H9 (cell line): Measurements from ENCODE around the gene GRID1. TPM values are rescaled to one million over a fixed set of nuclear protein-coding genes. Genes with fewer than 3 reads are reported as not detected.

Experiments
- DNase-seq: peaks from one replicate; pipeline ENCODE4 v3.0.0-alpha.2; 2017
- H2AFZ ChIP-seq: one replicate; pipeline ENCODE4 v1.6.1; 2013; ENCODE audit warnings: mild to moderate bottlenecking, low read length, control low read depth, moderate library complexity
- H2AK5ac ChIP-seq: 2 replicates; pipeline ENCODE4 v1.6.1; 2013; ENCODE audit warnings: low read length, control low read depth, mixed read lengths; ENCODE audit not compliant: insufficient read length
- H2BK120ac ChIP-seq: one replicate; pipeline ENCODE4 v1.6.1; 2013; ENCODE audit warnings: low read depth, mild to moderate bottlenecking, low read length, control low read depth, inconsistent platforms; ENCODE audit not compliant: poor library complexity, severe bottlenecking
- H2BK12ac ChIP-seq: 2 replicates; pipeline ENCODE4 v1.6.1; 2013; ENCODE audit warnings: low read length, control low read depth, mixed read lengths, low read depth; ENCODE audit not compliant: insufficient read length
- H2BK15ac ChIP-seq: 2 replicates; pipeline ENCODE4 v1.6.1; 2013; ENCODE audit warnings: low read depth, low read length, control low read depth
- H2BK20ac ChIP-seq: one replicate; pipeline ENCODE4 v1.6.1; 2013; ENCODE audit warnings: low read depth, mild to moderate bottlenecking, low read length, control low read depth, inconsistent platforms; ENCODE audit not compliant: poor library complexity, severe bottlenecking
- H2BK5ac ChIP-seq: 2 replicates; pipeline ENCODE4 v1.6.1; 2013; ENCODE audit warnings: low read length, control low read depth, mixed read lengths; ENCODE audit not compliant: insufficient read length
- H3K14ac ChIP-seq: 2 replicates; pipeline ENCODE4 v1.6.1; 2013; ENCODE audit warnings: low read length, control low read depth; ENCODE audit not compliant: insufficient read depth
- H3K18ac ChIP-seq: 2 replicates; pipeline ENCODE4 v1.6.1; 2013; ENCODE audit warnings: low read depth, mild to moderate bottlenecking, mixed read lengths, low read length, control low read depth; ENCODE audit not compliant: insufficient read length
- H3K23ac ChIP-seq: 2 replicates; pipeline ENCODE4 v1.6.1; 2013; ENCODE audit warnings: low read length, control low read depth, mixed read lengths, low read depth; ENCODE audit not compliant: insufficient read length
- H3K23me2 ChIP-seq: 2 replicates; pipeline ENCODE4 v1.6.1; 2013; ENCODE audit warnings: low read depth, mild to moderate bottlenecking, mixed read lengths, low read length, control low read depth; ENCODE audit not compliant: insufficient read length, poor library complexity, severe bottlenecking
- H3K27ac ChIP-seq: 2 replicates; pipeline ENCODE4 v1.5.1; 2013; ENCODE audit warnings: low read length, control low read depth, mixed read lengths, low read depth; ENCODE audit not compliant: insufficient read length
- H3K27me3 ChIP-seq: 2 replicates; pipeline ENCODE4 v1.6.1; 2013; ENCODE audit warnings: low read length, control low read depth, inconsistent platforms; ENCODE audit not compliant: insufficient read depth
- H3K4ac ChIP-seq: 2 replicates; pipeline ENCODE4 v1.6.1; 2013; ENCODE audit warnings: low read depth, mild to moderate bottlenecking, control low read depth, inconsistent platforms, low read length, moderate library complexity
- H3K4me1 ChIP-seq: 2 replicates; pipeline ENCODE4 v1.6.1; 2013; ENCODE audit warnings: low read length, control low read depth, inconsistent platforms; ENCODE audit not compliant: insufficient read depth
- H3K4me2 ChIP-seq: 2 replicates; pipeline ENCODE4 v1.6.1; 2013; ENCODE audit warnings: low read length, control low read depth, mixed read lengths; ENCODE audit not compliant: insufficient read length, insufficient read depth
- H3K56ac ChIP-seq: 2 replicates; pipeline ENCODE4 v1.6.1; 2013; ENCODE audit warnings: low read depth, mild to moderate bottlenecking, mixed read lengths, low read length, control low read depth; ENCODE audit not compliant: insufficient read length
- H3K79me1 ChIP-seq: 2 replicates; pipeline ENCODE4 v1.6.1; 2013; ENCODE audit warnings: low read depth, mild to moderate bottlenecking, moderate library complexity, low read length, control low read depth, inconsistent platforms; ENCODE audit not compliant: insufficient read depth, poor library complexity, severe bottlenecking
- H3K79me2 ChIP-seq: 2 replicates; pipeline ENCODE4 v1.6.1; 2013; ENCODE audit warnings: low read length, control low read depth, inconsistent platforms; ENCODE audit not compliant: insufficient read depth
- H3K9ac ChIP-seq: 2 replicates; pipeline ENCODE4 v1.6.1; 2013; ENCODE audit warnings: low read length, control low read depth, mixed read lengths; ENCODE audit not compliant: insufficient read length; ENCODE audit errors: extremely low read depth
- H3K9me3 ChIP-seq: one replicate; pipeline ENCODE4 v1.6.1; 2013; ENCODE audit warnings: low read depth, low read length, inconsistent platforms; ENCODE audit not compliant: control insufficient read depth
- H3T11ph ChIP-seq: one replicate; pipeline ENCODE4 v1.6.1; 2013; ENCODE audit warnings: mild to moderate bottlenecking, low read length, control low read depth, inconsistent platforms
- H4K20me1 ChIP-seq: one replicate; pipeline ENCODE4 v1.6.1; 2013; ENCODE audit not compliant: control insufficient read depth, insufficient read length, insufficient read depth
- H4K5ac ChIP-seq: 2 replicates; pipeline ENCODE4 v1.6.1; 2013; ENCODE audit warnings: low read depth, mild to moderate bottlenecking, mixed read lengths, low read length, control low read depth; ENCODE audit not compliant: insufficient read length
- H4K8ac ChIP-seq: replicated peaks from 2 replicates; pipeline ENCODE4 v1.6.1; 2013; ENCODE audit warnings: low read length, control low read depth, mixed read lengths, low read depth; ENCODE audit not compliant: insufficient read length
- H4K91ac ChIP-seq: 2 replicates; pipeline ENCODE4 v1.6.1; 2013; ENCODE audit warnings: low read depth, mild to moderate bottlenecking, moderate library complexity, mixed read lengths, low read length, control low read depth; ENCODE audit not compliant: insufficient read length
- H3K27ac Mint-ChIP-seq, 3 experiments: 2 replicates in 2 of 3; 3 replicates in 1 of 3; pipeline ENCODE4 v1.8.0; 2020 to 2021; ENCODE audit warnings: mixed read lengths in 3 of 3, mild to moderate bottlenecking in 1 of 3, moderate library complexity in 1 of 3
- H3K27me3 Mint-ChIP-seq: 2 replicates; pipeline ENCODE4 v1.8.0; 2021; ENCODE audit warnings: low read depth, mild to moderate bottlenecking, moderate library complexity, mixed read lengths
- H3K36me3 Mint-ChIP-seq, 3 experiments: 2 replicates in 2 of 3; 3 replicates in 1 of 3; pipeline ENCODE4 v1.8.0; 2020 to 2021; ENCODE audit warnings: low read depth in 3 of 3, mixed read lengths in 3 of 3; ENCODE audit not compliant: insufficient read depth in 1 of 3
- H3K4me1 Mint-ChIP-seq, 2 experiments: 2 replicates each; pipeline ENCODE4 v1.8.0; 2020; ENCODE audit warnings: mixed read lengths in 2 of 2
- H3K4me3 Mint-ChIP-seq, 2 experiments: 2 replicates in 1 of 2; 3 replicates in 1 of 2; pipeline ENCODE4 v1.8.0; 2020 to 2021; ENCODE audit warnings: mild to moderate bottlenecking in 2 of 2, mixed read lengths in 2 of 2, moderate library complexity in 1 of 2
- H3K9me3 Mint-ChIP-seq, 2 experiments: 2 replicates in 1 of 2; 3 replicates in 1 of 2; pipeline ENCODE4 v1.8.0; 2020; ENCODE audit warnings: mild to moderate bottlenecking in 2 of 2, mixed read lengths in 2 of 2, moderate library complexity in 1 of 2
- CTCF ChIP-seq: fragments of 200-600 bp; sonication (generic); conservative IDR thresholded peaks from 3 replicates; pipeline ENCODE4 v1.8.0; 2021; ENCODE audit warnings: antibody characterized with exemption, mild to moderate bottlenecking
- whole genome bisulfite sequencing: extraction: QIAGEN DNeasy Blood & Tissue Kit; methylation state at CpG from one replicate; pipeline ENCODE4 v1.1.7; 2013; ENCODE audit warnings: missing lambda C conversion rate, low lambda C conversion rate, mixed read lengths; ENCODE audit not compliant: insufficient read length; ENCODE audit errors: extremely low coverage; 5-methylcytosine and 5-hydroxymethylcytosine counted together
- total RNA-seq: library from RNA; stranded (reverse); gene quantifications from 2 replicates; pipeline ENCODE4 v1.2.1, GENCODE V29; 2021

GRID1 gene
- total RNA-seq, 1 experiment from 2014 or later, result 0.35 TPM

- H3K27ac Mint-ChIP-seq, result no peak overlapping the region
- H2BK20ac ChIP-seq, result no peak overlapping the region
- no peaks in the 10 kb centered on the region for H3K23me2 ChIP-seq
- no peaks in the 10 kb centered on the region for H3K9me3 Mint-ChIP-seq
- no peak overlapping the region for H2AK5ac ChIP-seq
- H3K27ac ChIP-seq, result no peak overlapping the region
- H3K27me3 Mint-ChIP-seq, result peaks cover 4% of the 10 kb centered on the region; the same call in 1 of the 2 replicates
- H2AFZ ChIP-seq, result no peak overlapping the region
- H3K4me3 Mint-ChIP-seq, result no peak overlapping the region
- H3K56ac ChIP-seq, result no peak overlapping the region
- WGBS, result no CpG with 5 or more reads among the region's 4 CpGs
- H4K8ac ChIP-seq, result no peak overlapping the region
- no peak overlapping the region for H3T11ph ChIP-seq
- no peak overlapping the region for H2BK5ac ChIP-seq
- H4K20me1 ChIP-seq, result no peaks in the 10 kb centered on the region
- H3K9ac ChIP-seq, result no peak overlapping the region
- peaks cover 8% of the 10 kb centered on the region in 2 experiments for H3K4me1 Mint-ChIP-seq
- H3K79me1 ChIP-seq, result no peaks in the 10 kb centered on the region
- no peak overlapping the region for H2BK15ac ChIP-seq
- H3K14ac ChIP-seq, result no peak overlapping the region; the same call in 1 of the 2 replicates
- H3K36me3 Mint-ChIP-seq, result no peaks in the 10 kb centered on the region; a peak in 1 of 7 replicates
- H3K79me2 ChIP-seq, result no peaks in the 10 kb centered on the region
- no peaks in the 10 kb centered on the region for H3K4me1 ChIP-seq
- H2BK12ac ChIP-seq, result no peak overlapping the region
- no peak overlapping the region for H3K4me2 ChIP-seq
- TF ChIP-seq CTCF, result no peak
- no peak overlapping the region for H2BK120ac ChIP-seq
- DNase-seq, result no peak
- no peak overlapping the region for H4K91ac ChIP-seq
- H3K27me3 ChIP-seq, result no peaks in the 10 kb centered on the region
- H4K5ac ChIP-seq, result no peak overlapping the region
- no peak overlapping the region for H3K18ac ChIP-seq
- no peak overlapping the region for H3K4ac ChIP-seq
- no peak overlapping the region for H3K23ac ChIP-seq
- H3K9me3 ChIP-seq, result no peaks in the 10 kb centered on the region
Observed at GRCh38 chr10:86218160-86218559, 148.4 kb downstream of the GRID1 start.
